ENCODE measurements around the gene AP2B1. TPM values are rescaled to one million over a fixed set of nuclear protein-coding genes. Genes with fewer than 3 reads are reported as not detected.

The AP2B1 gene
- total and polyA plus RNA-seq, 9 of the 15 experiments (the other 6 are each of a cell fraction or from before 2014, with no cell fraction given): 60.1 to 287 (median 105) TPM

DNA sequence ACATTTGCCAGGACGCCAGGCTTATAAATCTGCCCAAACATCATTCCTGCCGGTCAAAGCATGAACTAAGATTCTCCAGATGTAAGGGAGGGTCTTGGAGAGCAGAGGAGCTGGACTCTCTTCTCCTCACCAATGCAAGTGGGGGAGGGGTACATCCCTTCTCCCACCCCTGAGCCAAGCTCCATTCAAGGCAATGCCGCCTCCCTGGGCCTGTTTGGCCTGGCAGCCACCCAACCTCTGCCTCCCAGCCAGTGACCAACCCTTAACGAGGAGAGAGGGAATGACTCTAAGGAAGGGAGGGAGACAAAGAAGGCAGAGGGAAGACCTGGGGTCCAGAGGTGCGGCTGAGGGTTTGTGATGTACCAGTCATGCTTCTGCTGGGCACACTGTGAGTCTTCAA, 187.4 kb downstream of the AP2B1 start:
- no peak for DNase-seq (ENCODE audit: extremely low read depth in 1 of 4, low spot score in 3 of 4)
- intact Hi-C loops (cut with micrococcal nuclease): no loop called here
- in situ Hi-C loops (cut with MboI): no loop called here
- ATAC-seq: no peak
- ChIA-PET CTCF (ENCODE audit: low intra/inter-chr PET ratio) (no interaction called here), POLR2A (interaction anchor here (0.7 to 1.2 kb wide), 2 partner anchors 15 to 36 kb away, joined by 3 read pairs; no protein-coding TSS in a partner anchor)
- H3K27me3 ChIP-seq (ENCODE audit: control insufficient read depth in 2 of 2, insufficient read depth in 2 of 2, low read length in 2 of 2): peaks cover 62 to 72% of the 10 kb centered on the region in 2 experiments
- H3K79me2 ChIP-seq (ENCODE audit: control insufficient read depth, insufficient read depth, low read length): no peaks in the 10 kb centered on the region
- H3K27ac ChIP-seq (ENCODE audit: extremely low read depth, low read depth, low read length): no peak overlapping the region
- FAIRE-seq: no peak
- H3K9ac ChIP-seq (ENCODE audit: insufficient read depth in 1 of 2, low read depth in 2 of 2, low read length in 2 of 2): no peak overlapping the region
- H3K36me3 ChIP-seq (ENCODE audit: control insufficient read depth, insufficient read depth, low read length): no peaks in the 10 kb centered on the region
- no peak overlapping the region for H3K4me2 ChIP-seq (ENCODE audit: insufficient read depth, low read length)
- no peaks in the 10 kb centered on the region; the same call in 1 of the 2 replicates for H4K20me1 ChIP-seq (replicated peaks; ENCODE audit: control insufficient read depth, insufficient read depth, low read length)
- no peak overlapping the region for H2AFZ ChIP-seq (ENCODE audit: low read depth, low read length)
- 2% methylated on average over 5 of the region's 5 CpGs for WGBS (ENCODE audit: insufficient coverage, low coverage, missing lambda C conversion rate)
- no peak overlapping the region for H3K4me3 ChIP-seq
- H3K9me3 ChIP-seq (replicated peaks; ENCODE audit: control insufficient read depth, insufficient read depth, low read depth, low read length): no peaks in the 10 kb centered on the region
- peaks cover 0 to 10% of the 10 kb centered on the region in 2 experiments; a peak in 2 of 5 replicates for H3K4me1 ChIP-seq (replicated peaks in 1 of 2; ENCODE audit: control insufficient read depth in 2 of 2, insufficient read depth in 2 of 2, low read length in 2 of 2)
- no TSS peak for BruUV-seq (replicated peaks)
- no peaks in the 10 kb centered on the region for H3K9me1 ChIP-seq (ENCODE audit: control insufficient read depth, insufficient read depth, low read length)
- TF ChIP-seq SAFB2 (IDR thresholded peaks at IDR 0.05; ENCODE audit: borderline replicate concordance, low read depth, low read length, severe bottlenecking) (no peak), POLR2AphosphoS5 (IDR thresholded peaks at IDR 0.05; ENCODE audit: control insufficient read depth, insufficient read depth, low read depth, low read length) (no peak), ZBTB8A (IDR thresholded peaks at IDR 0.05; ENCODE audit: partially characterized antibody) (no peak), SMAD4 (CRISPR knock-in tag; conservative IDR thresholded peaks at IDR 0.05) (no peak), CCNT2 (IDR thresholded peaks at IDR 0.05; ENCODE audit: borderline replicate concordance, extremely low read depth, insufficient read length, low read depth, low read length) (no peak), FOXA3 (CRISPR knock-in tag; conservative IDR thresholded peaks at IDR 0.05 in 1 of 2, IDR thresholded peaks at IDR 0.05 in 1 of 2) (no peak), PHB2 (IDR thresholded peaks at IDR 0.05; ENCODE audit: low read depth) (no peak), PML (IDR thresholded peaks at IDR 0.05; ENCODE audit: low read length) (no peak), TAF15 (IDR thresholded peaks at IDR 0.05; ENCODE audit: low read depth, low read length) (no peak), ESRRB (CRISPR knock-in tag; IDR thresholded peaks at IDR 0.05; ENCODE audit: borderline replicate concordance) (no peak), PTRF (tag; IDR thresholded peaks at IDR 0.05) (no peak), SREBF2 (CRISPR knock-in tag; IDR thresholded peaks at IDR 0.05) (no peak), CREM (IDR thresholded peaks at IDR 0.05; ENCODE audit: low read depth) (no peak), PYGO2 (tag; IDR thresholded peaks at IDR 0.05) (no peak), DDX20 (tag; IDR thresholded peaks at IDR 0.05; ENCODE audit: low read depth) (no peak), ZNF253 (CRISPR knock-in tag; conservative IDR thresholded peaks at IDR 0.05) (no peak), ZNF583 (CRISPR knock-in tag; IDR thresholded peaks at IDR 0.05) (no peak)
- TF ChIP-seq, protein P1, sequence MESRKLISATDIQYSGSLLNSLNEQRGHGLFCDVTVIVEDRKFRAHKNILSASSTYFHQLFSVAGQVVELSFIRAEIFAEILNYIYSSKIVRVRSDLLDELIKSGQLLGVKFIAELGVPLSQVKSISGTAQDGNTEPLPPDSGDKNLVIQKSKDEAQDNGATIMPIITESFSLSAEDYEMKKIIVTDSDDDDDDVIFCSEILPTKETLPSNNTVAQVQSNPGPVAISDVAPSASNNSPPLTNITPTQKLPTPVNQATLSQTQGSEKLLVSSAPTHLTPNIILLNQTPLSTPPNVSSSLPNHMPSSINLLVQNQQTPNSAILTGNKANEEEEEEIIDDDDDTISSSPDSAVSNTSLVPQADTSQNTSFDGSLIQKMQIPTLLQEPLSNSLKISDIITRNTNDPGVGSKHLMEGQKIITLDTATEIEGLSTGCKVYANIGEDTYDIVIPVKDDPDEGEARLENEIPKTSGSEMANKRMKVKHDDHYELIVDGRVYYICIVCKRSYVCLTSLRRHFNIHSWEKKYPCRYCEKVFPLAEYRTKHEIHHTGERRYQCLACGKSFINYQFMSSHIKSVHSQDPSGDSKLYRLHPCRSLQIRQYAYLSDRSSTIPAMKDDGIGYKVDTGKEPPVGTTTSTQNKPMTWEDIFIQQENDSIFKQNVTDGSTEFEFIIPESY (CRISPR knock-in tag; IDR thresholded peaks at IDR 0.05): no peak
- TF ChIP-seq, protein P2, sequence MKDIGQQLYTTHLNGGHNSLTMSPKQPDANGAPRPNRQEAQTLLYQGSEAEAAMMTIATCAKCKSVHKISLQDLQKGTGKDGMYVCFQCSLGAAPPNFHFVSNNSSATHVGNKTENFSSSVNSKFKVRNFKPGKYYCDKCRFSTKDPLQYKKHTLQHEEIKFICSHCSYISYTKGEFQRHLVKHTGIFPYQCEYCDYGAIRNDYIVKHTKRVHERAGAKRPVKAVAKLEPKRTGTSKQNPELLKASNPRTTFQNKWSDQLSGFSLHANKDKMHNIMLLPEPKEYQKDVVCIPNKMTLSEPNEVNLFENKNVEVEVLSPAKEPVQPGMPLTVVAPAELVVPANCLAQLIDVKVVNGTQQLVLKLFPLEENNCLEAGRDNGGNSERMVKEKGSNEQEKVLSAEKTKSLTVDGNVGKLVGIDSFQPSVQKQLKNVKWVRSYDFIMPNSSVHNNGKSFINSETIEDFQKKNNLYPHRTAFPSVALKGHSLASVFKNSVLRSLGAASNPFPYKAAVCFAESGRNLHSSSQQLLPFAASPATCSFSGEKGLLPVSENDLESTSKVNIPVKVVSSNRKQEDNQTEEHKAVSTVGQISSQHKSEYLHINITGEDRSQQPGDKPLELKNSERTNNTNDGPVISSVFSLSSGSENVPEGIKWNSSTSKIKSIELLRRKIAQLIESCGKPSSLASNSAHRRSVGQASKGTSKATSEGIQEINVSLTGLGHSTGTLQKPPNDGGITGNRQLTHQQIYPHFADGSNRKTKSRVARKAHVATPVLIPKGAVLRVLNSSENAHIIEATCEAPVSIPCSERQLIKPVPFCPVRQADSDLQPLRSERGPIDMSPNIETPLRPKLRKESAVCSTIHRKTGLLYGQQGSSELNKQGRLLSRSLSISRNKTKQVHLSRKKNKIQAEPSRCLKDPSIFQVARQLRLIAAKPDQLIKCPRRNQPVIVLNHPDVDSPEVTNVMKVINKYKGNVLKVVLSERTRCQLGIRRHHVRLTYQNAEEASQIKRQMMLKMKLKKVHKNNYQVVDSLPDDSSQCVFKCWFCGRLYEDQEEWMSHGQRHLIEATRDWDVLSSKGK (CRISPR knock-in tag; IDR thresholded peaks at IDR 0.05): no peak

All from K562 (cell line).